Omental fat pad (tissue), 4 donors: ENCODE results near the gene IGFL3. TPM values are rescaled to one million over a fixed set of nuclear protein-coding genes. Genes with fewer than 3 reads are reported as not detected.
"Not testable (repeated sequence)": the region's sequence is repeated elsewhere in the genome, so short reads cannot be mapped to it uniquely, and the experiment has no call there.

Source experiments
- ATAC-seq: fragments of 150-250 bp; one replicate; pipeline ENCODE4 v1.9.1; 2016; ENCODE audit warnings: mild to moderate bottlenecking, moderate library complexity; ENCODE audit not compliant: low FRiP score
- DNase-seq: peaks from one replicate; pipeline ENCODE4 v3.0.0-alpha.2; 2019; ENCODE audit warnings: low spot score
- total RNA-seq, 4 donors: library from RNA; depleted of rRNA; stranded (reverse); fragments of >200 nt; gene quantifications; one replicate each; pipeline ENCODE4 v1.1.0, GENCODE V29; 2016
- TF ChIP-seq, protein P1 (sequence below), 3 donors: fragments of 450-650 bp; IDR thresholded peaks; one replicate each; pipeline ENCODE4 v1.5.1; 2016 to 2017; ENCODE audit warnings: antibody characterized with exemption in 3 of 3, mild to moderate bottlenecking in 3 of 3, moderate library complexity in 2 of 3

Gene IGFL3
- not detected for total RNA-seq

- DNase-seq (no peak), ATAC-seq (no peak)
- TF ChIP-seq, protein P1, sequence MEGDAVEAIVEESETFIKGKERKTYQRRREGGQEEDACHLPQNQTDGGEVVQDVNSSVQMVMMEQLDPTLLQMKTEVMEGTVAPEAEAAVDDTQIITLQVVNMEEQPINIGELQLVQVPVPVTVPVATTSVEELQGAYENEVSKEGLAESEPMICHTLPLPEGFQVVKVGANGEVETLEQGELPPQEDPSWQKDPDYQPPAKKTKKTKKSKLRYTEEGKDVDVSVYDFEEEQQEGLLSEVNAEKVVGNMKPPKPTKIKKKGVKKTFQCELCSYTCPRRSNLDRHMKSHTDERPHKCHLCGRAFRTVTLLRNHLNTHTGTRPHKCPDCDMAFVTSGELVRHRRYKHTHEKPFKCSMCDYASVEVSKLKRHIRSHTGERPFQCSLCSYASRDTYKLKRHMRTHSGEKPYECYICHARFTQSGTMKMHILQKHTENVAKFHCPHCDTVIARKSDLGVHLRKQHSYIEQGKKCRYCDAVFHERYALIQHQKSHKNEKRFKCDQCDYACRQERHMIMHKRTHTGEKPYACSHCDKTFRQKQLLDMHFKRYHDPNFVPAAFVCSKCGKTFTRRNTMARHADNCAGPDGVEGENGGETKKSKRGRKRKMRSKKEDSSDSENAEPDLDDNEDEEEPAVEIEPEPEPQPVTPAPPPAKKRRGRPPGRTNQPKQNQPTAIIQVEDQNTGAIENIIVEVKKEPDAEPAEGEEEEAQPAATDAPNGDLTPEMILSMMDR (IDR thresholded peaks at IDR 0.05), result no peak
Observed at GRCh38 chr19:46124638-46125115, at the start of gene IGFL3. TSS of gene IGFL3 (minus strand) at chr19:46124688. CDS start at chr19:46124649, 39 bp downstream.

DNA sequence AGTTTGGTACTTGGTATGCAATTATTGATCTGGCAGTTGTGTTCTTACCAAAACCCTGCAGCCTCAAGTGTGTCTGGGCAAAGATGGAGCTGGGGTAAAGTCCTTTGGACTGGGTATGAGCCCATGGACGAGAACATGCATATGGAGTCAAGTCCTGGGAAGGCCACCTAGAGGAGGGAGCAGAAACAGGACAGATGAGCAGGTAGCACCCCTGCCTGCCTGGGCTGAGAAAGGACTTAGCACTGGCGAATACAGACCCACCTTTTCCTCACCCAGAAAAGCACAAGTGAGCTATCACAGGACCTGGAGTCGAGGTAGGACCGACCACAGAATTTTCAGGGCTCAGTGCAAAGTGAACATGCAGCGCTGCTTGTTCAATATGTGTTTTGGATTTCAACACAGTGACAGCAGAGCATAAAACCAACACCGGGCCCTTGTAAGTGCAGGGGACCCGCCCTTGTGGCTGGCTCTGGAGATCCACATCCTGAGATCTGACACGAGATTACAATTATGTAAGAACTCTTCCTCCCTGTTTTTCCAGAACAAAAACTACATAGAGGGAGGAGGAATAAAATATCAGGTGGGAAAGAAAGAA lies 49.5 kb upstream of the IGFL3 start:
- TF ChIP-seq, protein P1 (IDR thresholded peaks at IDR 0.05), result no peak
- DNase-seq (no peak), ATAC-seq (no peak)

DNA sequence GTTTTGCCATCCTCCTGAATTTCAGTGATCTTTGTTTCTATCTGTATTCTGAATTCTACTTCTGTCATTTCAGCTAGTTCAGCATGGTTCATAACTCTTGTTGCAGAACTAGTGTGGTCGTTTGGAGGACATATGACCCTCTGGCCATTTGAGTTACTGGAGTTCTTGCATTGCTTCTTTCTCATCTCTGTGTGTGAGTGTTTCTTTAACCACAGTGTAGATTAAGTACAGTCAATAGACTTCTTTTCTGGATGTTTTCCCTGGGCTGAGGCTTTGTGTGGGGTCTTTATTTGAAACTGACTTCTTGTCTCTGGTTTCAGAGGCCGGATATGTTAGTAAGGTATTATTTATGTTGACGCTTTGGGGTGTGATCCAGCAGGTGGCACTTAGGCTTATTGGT lies 38.2 kb upstream of the IGFL3 start:
- DNase-seq (no peak), ATAC-seq (no peak)
- TF ChIP-seq, protein P1 (IDR thresholded peaks at IDR 0.05), result no peak

- not testable (repeated sequence) for ATAC-seq, DNase-seq
Observed at GRCh38 chr19:46161642-46162257, 37.3 kb upstream of the IGFL3 start.

- TF ChIP-seq, protein P1 (IDR thresholded peaks at IDR 0.05), result no peak
- ATAC-seq, result no peak
Observed at GRCh38 chr19:46160233-46160775, 35.8 kb upstream of the IGFL3 start.

DNA sequence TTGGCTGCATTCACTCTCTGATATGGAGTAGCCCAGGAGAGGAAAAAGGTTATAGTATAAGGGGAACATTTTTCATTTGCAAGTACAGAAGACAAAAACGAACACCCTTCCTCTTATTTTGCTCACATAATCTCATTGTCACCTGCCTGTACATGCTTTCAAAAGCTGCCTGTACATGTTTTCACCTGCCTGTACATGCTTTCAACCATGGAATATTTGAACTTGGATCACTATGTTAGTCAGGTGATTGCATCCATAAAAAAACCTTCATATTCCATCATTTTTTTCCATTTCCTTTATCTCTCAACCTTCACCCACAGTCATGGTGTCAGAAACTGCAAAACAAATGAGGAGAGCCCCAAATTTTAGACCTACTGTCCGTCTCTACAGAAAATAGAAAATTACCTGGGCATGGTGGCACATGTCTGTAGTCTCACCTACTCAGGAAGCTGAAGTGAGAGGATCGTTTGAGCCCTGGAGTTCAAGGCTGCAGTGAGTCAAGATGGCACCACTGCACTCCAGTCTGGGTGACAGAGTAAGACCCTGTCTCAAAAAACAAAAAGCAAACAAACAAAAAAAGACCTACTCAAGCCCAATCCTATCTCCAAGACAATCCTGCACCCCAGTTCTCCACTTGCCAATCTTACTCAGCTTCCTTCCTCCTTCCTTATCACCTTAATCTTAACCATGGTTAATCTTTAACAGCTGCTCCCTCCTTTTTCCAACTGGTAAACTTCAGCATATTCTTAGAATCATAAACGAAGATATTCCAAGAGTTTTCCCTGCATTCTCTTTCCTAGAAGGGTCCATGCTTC lies 35.1 kb upstream of the IGFL3 start:
- TF ChIP-seq, protein P1 (IDR thresholded peaks at IDR 0.05), result no peak
- DNase-seq (no peak), ATAC-seq (no peak)

More at GRCh38 chr19:46160233-46160775, 35.8 kb upstream of the IGFL3 start:
- DNase-seq, result no peak

- DNase-seq, result no peak
- TF ChIP-seq, protein P1 (IDR thresholded peaks at IDR 0.05), result no peak
- ATAC-seq, result no peak
Observed at GRCh38 chr19:46155237-46155636, 30.7 kb upstream of the IGFL3 start.
